ENCODE data around the gene TAGLN3.

The TAGLN3 gene

DNA sequence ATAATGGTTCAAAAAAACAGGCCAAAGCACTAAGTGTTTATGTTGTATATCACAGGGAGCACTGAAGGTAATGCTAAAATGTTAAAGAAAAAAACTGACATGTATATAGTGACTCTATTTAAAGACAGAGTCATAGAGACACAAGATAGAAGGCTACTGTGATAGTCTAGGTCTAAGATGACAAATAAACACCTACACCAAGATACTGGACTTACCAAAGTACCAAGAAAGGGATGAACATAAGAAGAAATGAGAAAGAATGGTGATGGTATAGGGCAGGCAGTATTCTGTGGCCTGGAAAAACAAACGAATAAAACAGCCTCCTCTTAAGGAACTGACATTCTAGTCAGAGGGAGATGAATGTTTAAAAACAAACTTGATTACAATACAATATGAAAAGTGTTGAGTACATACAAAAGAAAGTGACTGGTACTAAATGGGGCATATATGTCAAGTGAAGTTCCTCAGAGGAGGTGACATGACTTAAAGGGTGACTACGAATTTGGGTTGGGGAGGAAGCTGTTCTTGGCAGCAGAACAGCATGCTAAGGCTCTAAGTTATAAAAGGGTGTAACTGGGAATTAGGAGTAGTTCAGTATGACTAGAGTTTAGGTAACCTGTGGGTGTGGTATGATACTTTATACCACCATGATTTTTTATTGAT is 14.0 kb upstream of the TAGLN3 start:
- no peak for DNase-seq (ENCODE audit: low spot score)
- POLR2A ChIA-PET (ENCODE audit: low non-redundant PET): no interaction called here
- CTCF ChIA-PET: no interaction called here

DNA sequence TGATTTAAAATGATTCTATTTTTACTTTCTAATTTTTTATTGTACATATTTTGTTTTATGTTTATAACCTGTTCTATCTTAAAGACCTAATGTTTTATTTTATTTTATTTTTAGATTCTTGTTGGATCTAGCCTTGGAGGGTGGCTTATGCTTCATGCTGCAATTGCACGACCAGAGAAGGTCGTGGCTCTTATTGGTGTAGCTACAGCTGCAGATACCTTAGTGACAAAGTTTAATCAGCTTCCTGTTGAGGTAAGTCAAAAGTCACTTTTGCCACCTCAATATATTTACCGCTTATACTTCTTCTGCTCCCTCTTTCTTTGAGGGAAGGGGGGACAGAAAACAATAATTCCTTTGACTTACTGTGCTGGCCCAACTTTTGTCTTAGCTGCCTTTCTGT is 11.9 kb upstream of the TAGLN3 start:
- no peak overlapping the region for H3K27ac ChIP-seq
- DNase-seq (ENCODE audit: low spot score): no peak
- POLR2A ChIA-PET (ENCODE audit: low non-redundant PET): no interaction called here
- CTCF ChIA-PET: interaction anchor here (0.5 to 0.6 kb wide), 2 partner anchors 20 to 21 kb away, joined by 3 read pairs; no protein-coding TSS in a partner anchor
- TF ChIP-seq, protein P1, sequence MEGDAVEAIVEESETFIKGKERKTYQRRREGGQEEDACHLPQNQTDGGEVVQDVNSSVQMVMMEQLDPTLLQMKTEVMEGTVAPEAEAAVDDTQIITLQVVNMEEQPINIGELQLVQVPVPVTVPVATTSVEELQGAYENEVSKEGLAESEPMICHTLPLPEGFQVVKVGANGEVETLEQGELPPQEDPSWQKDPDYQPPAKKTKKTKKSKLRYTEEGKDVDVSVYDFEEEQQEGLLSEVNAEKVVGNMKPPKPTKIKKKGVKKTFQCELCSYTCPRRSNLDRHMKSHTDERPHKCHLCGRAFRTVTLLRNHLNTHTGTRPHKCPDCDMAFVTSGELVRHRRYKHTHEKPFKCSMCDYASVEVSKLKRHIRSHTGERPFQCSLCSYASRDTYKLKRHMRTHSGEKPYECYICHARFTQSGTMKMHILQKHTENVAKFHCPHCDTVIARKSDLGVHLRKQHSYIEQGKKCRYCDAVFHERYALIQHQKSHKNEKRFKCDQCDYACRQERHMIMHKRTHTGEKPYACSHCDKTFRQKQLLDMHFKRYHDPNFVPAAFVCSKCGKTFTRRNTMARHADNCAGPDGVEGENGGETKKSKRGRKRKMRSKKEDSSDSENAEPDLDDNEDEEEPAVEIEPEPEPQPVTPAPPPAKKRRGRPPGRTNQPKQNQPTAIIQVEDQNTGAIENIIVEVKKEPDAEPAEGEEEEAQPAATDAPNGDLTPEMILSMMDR (conservative IDR thresholded peaks at IDR 0.05; ENCODE audit: low read depth): no peak

More for the DNA sequence above, 14.0 kb upstream of the TAGLN3 start:
- no peak overlapping the region for H3K27ac ChIP-seq
- TF ChIP-seq, protein P1 (conservative IDR thresholded peaks at IDR 0.05; ENCODE audit: low read depth): no peak

DNA sequence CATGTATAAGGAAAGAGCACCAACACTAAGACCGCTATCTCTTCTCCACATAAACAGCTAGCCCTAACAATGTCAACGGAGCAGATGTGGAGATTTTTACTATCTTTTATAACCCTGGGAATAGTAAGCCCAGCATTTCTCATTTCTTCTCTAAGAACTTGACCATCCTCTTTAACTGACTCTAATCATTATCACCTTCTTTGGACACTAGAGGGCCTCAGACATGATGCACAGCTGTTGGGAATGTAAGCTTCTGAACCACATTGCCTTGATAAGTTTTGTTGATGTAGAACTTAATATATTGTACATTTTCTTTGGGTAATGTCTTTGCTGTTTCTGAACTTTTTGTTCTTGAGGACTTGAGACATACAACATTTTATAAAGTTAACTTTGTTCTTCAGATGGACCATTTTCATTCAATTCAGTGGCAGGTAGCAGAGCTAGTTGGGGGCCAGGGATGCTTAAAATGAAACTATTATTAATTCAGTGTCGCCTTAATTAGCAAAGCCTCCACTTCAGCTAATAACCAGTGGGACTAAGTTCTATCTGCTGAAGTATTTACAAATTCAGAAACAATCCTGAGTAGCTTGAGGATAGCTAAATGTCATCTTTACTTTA is 9.6 kb upstream of the TAGLN3 start:
- no peak for DNase-seq (ENCODE audit: low spot score)
- ChIA-PET CTCF (interaction anchor here (0.6 to 2.3 kb wide), 12 partner anchors 9 to 519 kb away, joined by 3 to 10 read pairs (median 4); partner anchors contain the start of gene TAGLN3), POLR2A (ENCODE audit: low non-redundant PET) (no interaction called here)
- no peak overlapping the region for H3K27ac ChIP-seq
- TF ChIP-seq, protein P1 (conservative IDR thresholded peaks at IDR 0.05; ENCODE audit: low read depth): peak; percentile 78

DNA sequence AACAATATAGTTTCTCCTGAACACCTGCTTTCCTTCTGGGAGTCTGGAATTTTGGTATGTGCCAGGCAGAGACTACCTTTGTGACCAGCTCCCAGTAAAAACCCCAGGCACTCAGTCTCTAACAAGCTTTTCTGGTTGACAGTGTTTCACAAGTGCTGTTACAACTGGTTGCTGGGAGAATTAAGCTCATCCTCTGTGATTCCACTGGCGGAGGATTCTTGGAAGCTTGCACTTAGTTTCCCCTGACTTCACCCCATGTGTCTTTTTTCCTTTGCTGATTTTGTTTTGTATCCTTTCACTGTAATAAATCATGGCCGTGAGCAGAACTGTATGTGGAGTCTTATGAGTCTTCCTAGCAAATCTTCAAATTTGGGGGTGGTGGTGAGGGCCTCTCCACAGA is 5.7 kb upstream of the TAGLN3 start:
- DNase-seq (ENCODE audit: low spot score): no peak
- ChIA-PET POLR2A (ENCODE audit: low non-redundant PET) (no interaction called here), CTCF (interaction anchor here (0.9 kb wide), 1 partner anchor 20 kb away, joined by 3 read pairs; no protein-coding TSS in a partner anchor)
- TF ChIP-seq, protein P1 (conservative IDR thresholded peaks at IDR 0.05; ENCODE audit: low read depth): no peak
- H3K27ac ChIP-seq: no peak overlapping the region

DNA sequence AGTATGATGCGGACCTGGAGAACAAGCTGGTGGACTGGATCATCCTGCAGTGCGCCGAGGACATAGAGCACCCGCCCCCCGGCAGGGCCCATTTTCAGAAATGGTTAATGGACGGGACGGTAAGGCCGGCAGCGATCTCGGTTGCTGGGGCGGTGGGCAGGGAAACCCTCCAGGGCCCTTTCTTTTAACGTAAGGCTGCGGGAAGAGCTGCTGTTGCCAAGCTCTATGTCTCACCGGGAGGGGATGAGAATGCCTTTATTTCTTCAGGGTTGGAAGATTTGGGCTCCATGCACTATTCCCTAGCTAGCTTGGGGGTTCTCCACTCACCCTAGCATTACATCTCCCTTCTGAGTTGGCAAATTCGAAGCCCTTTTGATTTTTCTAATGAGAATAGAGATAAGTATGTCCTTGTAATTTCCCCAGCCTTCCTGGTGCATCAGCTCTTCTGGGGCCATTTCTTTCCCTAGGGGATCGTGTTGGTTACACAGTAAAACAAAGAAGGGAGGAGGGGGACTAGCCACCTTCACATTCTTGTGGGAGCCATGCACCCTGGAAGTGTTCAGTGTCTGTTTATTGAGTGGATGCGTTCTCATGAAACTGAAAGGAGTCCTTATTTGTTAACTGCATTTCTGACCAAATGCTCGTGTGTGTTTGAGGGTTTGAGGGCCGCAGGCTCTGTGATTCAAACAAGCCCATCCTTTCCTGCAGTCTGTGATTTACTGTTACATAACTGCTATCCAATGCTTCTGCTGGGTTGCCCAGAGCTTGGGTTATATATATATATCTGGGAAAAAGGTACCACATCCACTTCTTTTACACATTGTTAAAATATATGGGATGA is 982 bp downstream of the TAGLN3 start:
- no peak for DNase-seq (ENCODE audit: low spot score)
- ChIA-PET POLR2A (ENCODE audit: low non-redundant PET) (no interaction called here), CTCF (interaction anchor here (1.4 kb wide), 1 partner anchor 11 kb away, joined by 10 read pairs; no protein-coding TSS in a partner anchor)
- TF ChIP-seq, protein P1 (conservative IDR thresholded peaks at IDR 0.05; ENCODE audit: low read depth): no peak
- H3K27ac ChIP-seq: no peak overlapping the region

DNA sequence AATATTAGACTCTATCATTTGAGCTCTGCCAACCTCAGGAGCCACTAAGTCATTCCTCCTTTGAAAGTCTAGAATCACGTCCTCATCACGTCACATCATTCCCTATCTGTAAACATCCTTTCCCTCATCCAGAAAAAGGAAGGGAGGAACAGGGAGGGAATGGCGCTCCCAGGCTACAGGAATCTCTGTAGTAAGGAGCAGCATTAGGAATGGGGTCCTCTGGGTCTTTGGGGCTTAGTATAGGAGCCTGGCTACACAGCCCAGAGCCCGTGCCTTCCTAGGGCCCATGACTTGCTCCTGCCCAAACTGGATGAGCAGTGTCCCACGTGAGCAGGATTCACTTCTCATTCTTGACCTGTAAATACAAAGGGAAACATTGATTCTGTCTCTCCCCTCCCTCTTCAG is 1.6 kb downstream of the TAGLN3 start:
- DNase-seq (ENCODE audit: low spot score): no peak
- POLR2A ChIA-PET (ENCODE audit: low non-redundant PET): no interaction called here
- no peak overlapping the region for H3K27ac ChIP-seq
- TF ChIP-seq, protein P1 (conservative IDR thresholded peaks at IDR 0.05; ENCODE audit: low read depth): no peak
- CTCF ChIA-PET: no interaction called here
